ENCODE results near the gene SUSD6. TPM values are rescaled to one million over a fixed set of nuclear protein-coding genes. Genes with fewer than 3 reads are reported as not detected.

SUSD6 gene
- total RNA-seq, 1 donor from 2014 or later: 13.7 TPM

GRCh38 chr14:69666690-69667211 is 55.4 kb downstream of the SUSD6 start:
- DNase-seq (ENCODE audit: low read depth, low spot score): no peak
- Mint-ChIP-seq H3K27ac (ENCODE audit: unreplicated experiment) (no peak overlapping the region), H3K9me3 (no peaks in the 10 kb centered on the region), H3K36me3 (ENCODE audit: low read depth) (peaks cover 2% of the 10 kb centered on the region), H3K27me3 (ENCODE audit: low read depth) (no peaks in the 10 kb centered on the region), H3K4me3 (no peak overlapping the region), H3K4me1 (peaks cover 22% of the 10 kb centered on the region)
- TF ChIP-seq CTCF (conservative IDR thresholded peaks at IDR 0.05): no peak

- Mint-ChIP-seq H3K4me1 (peaks cover 27% of the 10 kb centered on the region), H3K27ac (ENCODE audit: unreplicated experiment) (no peak overlapping the region)
- TF ChIP-seq CTCF (conservative IDR thresholded peaks at IDR 0.05): no peak
Measured at GRCh38 chr14:69667938-69668335, 56.5 kb downstream of the SUSD6 start.

GRCh38 chr14:69669375-69669774 is 58.0 kb downstream of the SUSD6 start:
- no peak overlapping the region for H3K27ac Mint-ChIP-seq (ENCODE audit: unreplicated experiment)
- H3K4me3 Mint-ChIP-seq: no peak overlapping the region
- no peaks in the 10 kb centered on the region for H3K9me3 Mint-ChIP-seq
- no peak for TF ChIP-seq CTCF (conservative IDR thresholded peaks at IDR 0.05)
- peaks cover 2% of the 10 kb centered on the region for H3K36me3 Mint-ChIP-seq (ENCODE audit: low read depth)
- H3K4me1 Mint-ChIP-seq: peaks cover 27% of the 10 kb centered on the region
- DNase-seq (ENCODE audit: low read depth, low spot score): no peak
- H3K27me3 Mint-ChIP-seq (ENCODE audit: low read depth): no peaks in the 10 kb centered on the region

More at GRCh38 chr14:69667938-69668335, 56.5 kb downstream of the SUSD6 start:
- no peak for DNase-seq (ENCODE audit: low read depth, low spot score)
- Mint-ChIP-seq H3K36me3 (ENCODE audit: low read depth) (peaks cover 2% of the 10 kb centered on the region), H3K4me3 (no peak overlapping the region), H3K27me3 (ENCODE audit: low read depth) (no peaks in the 10 kb centered on the region), H3K9me3 (no peaks in the 10 kb centered on the region)

- H3K4me3 Mint-ChIP-seq: no peak overlapping the region
- peaks cover 27% of the 10 kb centered on the region for H3K4me1 Mint-ChIP-seq
- no peak overlapping the region for H3K27ac Mint-ChIP-seq (ENCODE audit: unreplicated experiment)
Measured at GRCh38 chr14:69670093-69670492, 58.7 kb downstream of the SUSD6 start.

GRCh38 chr14:69671365-69672030 is 60.1 kb downstream of the SUSD6 start:
- H3K9me3 Mint-ChIP-seq: no peaks in the 10 kb centered on the region
- peaks cover 2% of the 10 kb centered on the region for H3K36me3 Mint-ChIP-seq (ENCODE audit: low read depth)
- no peak for DNase-seq (ENCODE audit: low read depth, low spot score)
- no peak for TF ChIP-seq CTCF (conservative IDR thresholded peaks at IDR 0.05)
- no peak overlapping the region for H3K4me3 Mint-ChIP-seq
- peak overlapping the region; percentile 32 for H3K27ac Mint-ChIP-seq (ENCODE audit: unreplicated experiment)
- H3K27me3 Mint-ChIP-seq (ENCODE audit: low read depth): no peaks in the 10 kb centered on the region
- peaks cover 26% of the 10 kb centered on the region for H3K4me1 Mint-ChIP-seq

More at GRCh38 chr14:69670093-69670492, 58.7 kb downstream of the SUSD6 start:
- Mint-ChIP-seq H3K9me3 (no peaks in the 10 kb centered on the region), H3K36me3 (ENCODE audit: low read depth) (peaks cover 2% of the 10 kb centered on the region), H3K27me3 (ENCODE audit: low read depth) (no peaks in the 10 kb centered on the region)
- DNase-seq (ENCODE audit: low read depth, low spot score): no peak
- TF ChIP-seq CTCF (conservative IDR thresholded peaks at IDR 0.05): no peak

Data from neural crest cell (in vitro differentiated cells).